GM10266 (cell line): ENCODE measurements around the gene CADPS.

Experiments
- DNase-seq: peaks from one replicate; pipeline ENCODE4 v3.0.0; 2012; ENCODE audit errors: extremely low spot score
- CTCF ChIP-seq: IDR thresholded peaks from 2 replicates; pipeline ENCODE4 v1.5.1; 2012; ENCODE audit warnings: mild to moderate bottlenecking, low read depth; ENCODE audit not compliant: control insufficient read depth, insufficient read depth; ENCODE audit errors: missing control alignments

CADPS gene

DNA sequence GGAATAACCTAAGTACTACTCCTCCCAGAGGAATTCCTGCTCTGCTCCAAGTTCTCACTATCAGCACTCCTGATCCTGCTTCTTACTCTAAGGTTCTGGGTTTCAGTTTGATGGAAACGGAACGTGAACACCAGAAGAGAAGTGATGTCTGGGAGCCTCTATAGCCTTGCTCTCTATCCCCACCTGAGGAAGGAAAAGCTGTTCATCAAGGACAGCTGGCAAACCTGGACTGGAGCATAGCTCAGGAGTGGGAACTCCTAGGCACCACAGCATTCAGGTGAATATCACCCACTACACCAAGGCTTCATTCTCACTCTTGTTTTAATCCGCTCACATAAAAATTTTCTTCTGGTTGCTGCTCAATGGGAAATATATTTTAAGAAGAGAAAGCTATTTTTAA is 13.0 kb upstream of the CADPS start:
- no peak for DNase-seq
- TF ChIP-seq CTCF, result no peak

DNA sequence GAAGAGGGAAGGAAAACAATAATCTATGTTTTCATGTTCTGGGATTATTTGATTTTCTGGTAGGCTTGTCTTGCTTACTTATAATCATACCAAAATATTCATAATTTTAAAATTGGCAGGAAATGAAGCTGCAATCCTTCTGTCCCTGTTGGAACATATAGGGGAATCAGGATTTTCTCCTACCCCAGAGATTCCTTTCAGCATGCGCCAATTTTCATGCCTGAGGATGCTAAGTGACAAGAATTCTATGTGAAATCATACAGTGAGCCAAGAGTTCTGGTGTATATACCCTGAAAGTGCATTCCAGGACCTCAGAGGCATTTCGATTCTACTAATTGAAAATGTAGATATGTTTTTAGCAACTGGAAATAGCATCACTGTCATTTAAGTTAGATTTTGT is 9.9 kb upstream of the CADPS start:
- DNase-seq, result no peak
- no peak for TF ChIP-seq CTCF

GRCh38 chr3:62884096-62884870 is 9.1 kb upstream of the CADPS start:
- no peak for TF ChIP-seq CTCF
- DNase-seq, result no peak

DNA sequence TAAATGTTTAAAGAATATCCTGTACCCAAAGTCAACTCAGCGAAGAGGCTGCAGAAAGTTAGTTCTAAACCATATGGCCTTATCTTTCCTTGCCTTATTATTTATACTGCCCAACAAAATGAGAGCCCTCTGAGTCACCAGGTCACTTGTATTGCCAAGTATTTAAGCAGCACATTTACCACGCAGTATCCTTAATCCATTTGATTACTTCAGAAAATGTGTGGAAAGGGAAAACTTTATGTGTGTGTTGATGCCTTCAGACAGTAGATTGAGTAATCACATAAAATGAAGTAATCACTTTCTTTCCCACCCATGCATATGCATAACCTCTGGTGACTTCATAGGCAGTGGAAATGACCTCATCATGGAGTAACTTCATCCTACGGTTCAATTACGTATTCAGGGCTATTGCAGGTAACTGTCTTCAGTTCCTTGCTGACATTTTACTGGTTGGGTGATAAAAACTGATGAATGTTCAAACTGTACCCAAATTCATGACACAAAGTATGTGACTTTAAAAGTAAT is 7.5 kb upstream of the CADPS start:
- no peak for DNase-seq
- TF ChIP-seq CTCF, result no peak

DNA sequence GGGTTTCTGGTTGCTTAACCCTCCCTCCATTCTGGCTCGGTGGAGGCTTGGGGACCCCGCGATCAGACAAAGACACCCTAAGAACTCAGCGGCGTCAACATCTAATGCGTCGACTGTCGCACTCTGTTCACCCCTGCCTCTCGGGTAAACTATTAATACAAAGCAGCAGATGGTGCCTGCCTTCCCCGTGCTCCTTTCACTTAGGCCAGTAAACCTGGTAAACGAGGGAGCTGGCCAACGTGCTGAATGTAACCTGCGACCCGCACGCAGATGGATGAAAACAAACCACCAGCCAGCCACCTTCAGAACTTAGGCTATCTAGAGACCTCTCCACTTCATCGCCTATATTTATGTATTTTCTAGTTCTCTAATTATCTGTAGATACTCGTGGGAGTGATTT is 848 bp upstream of the CADPS start:
- no peak for DNase-seq
- no peak for TF ChIP-seq CTCF

GRCh38 chr3:62875558-62876002 is 364 bp upstream of the CADPS start:
- no peak for DNase-seq
- no peak for TF ChIP-seq CTCF

DNA sequence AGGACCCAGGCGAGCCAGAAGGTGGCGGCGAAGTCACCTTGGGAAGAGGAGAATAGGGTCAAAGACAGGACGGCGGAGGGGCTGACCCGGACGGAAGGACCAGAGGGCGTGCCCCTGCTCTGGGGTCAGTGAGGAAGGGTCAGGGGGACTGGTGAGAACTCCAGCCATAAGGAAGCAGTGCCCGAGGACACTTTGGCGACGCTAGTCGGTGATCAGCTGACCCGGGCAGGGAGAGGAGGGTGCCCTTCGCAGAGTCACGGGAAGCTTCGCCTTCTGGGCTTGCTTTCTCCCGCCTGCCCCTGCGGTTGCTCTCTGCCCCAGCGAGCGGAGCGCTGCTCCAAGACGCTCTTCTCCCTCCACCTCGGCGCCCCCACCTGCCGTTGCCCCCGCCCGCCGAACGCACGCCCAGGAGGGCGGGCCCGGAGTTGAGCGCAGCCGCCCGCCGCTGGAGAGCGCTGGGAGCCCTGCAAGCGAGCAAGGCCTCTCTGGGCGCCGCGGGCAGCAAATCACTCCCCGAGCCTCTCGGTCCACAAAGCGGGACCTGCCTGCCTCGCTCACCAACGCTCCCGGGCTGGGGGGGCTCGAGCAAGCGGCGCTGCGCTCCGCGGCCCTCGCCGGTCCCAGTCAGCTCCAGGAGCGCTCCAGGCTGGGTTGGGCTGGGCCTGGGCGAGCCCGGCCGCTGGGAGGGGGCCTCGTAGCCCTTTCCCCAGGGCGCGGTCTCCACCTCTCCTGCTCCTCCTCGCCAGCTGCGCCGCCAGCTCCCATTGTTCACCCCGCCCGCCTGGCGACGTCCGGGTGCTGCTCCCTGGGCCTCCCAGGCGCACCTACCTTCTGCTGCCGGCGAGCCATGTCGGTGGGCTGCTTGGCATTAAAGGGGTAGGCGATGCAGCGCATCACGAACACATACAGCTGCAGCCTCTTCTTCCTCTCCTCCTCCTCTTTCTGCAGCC is 1.2 kb downstream of the CADPS start:
- no peak for TF ChIP-seq CTCF
- peak; percentile 32 for DNase-seq
